Fibroblast of pulmonary artery (primary cell): ENCODE data around the gene SUFU.

Source experiments
- DNase-seq: peaks from one replicate; pipeline ENCODE4 v3.0.0-alpha.2; 2010; ENCODE audit warnings: low read depth
- H3K4me3 ChIP-seq: replicated peaks from 2 replicates; pipeline ENCODE4 v1.5.1; 2011; ENCODE audit warnings: low read depth, mild to moderate bottlenecking, control low read depth, low read length, moderate library complexity
- CTCF ChIP-seq: IDR thresholded peaks from 2 replicates; pipeline ENCODE4 v1.5.1; 2011; ENCODE audit warnings: mild to moderate bottlenecking, control low read depth, low read length, inconsistent platforms; ENCODE audit errors: missing control alignments

SUFU gene

DNA sequence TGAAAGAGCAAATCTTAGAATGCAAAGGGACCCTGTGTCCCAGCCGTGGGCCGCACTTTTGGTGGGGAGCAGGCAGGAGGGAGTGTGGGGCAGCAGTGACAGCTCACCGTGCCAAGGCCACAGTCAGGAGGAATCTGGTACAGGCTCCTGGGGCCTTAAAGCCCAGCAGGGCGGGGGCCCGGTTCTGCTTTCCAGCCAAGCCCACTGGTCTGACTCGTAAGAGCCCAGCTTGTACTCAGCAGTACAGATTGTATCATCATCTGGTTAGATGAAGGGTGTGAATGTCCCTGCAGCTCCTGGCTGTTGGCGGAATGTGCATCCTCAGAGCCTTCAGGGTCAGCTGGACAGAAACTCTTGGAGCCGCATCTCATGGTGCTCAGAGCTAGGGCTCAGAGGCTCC lies 110.0 kb downstream of the SUFU start:
- no peak for DNase-seq
- TF ChIP-seq CTCF = no peak
- no peak overlapping the region for H3K4me3 ChIP-seq

DNA sequence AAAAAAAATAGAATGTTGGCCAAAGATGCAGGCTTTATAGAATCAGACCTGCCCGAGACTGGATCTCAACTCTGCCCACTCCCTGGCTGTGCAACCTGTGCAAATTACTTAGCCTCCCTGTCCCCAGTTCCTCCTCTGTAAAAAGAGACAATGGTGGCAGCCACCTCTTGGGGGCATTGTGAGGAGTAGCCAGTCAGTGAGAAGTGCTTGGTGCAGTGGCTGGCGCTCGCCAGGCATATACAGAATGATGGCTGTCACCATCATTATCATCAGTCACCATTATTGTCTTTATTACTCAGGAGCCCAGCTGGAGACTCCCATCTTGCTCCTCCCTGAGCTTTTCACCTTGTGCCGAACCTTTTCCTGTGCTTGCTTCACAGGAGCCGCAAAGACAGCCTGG lies 111.1 kb downstream of the SUFU start:
- DNase-seq = no peak
- H3K4me3 ChIP-seq = no peak overlapping the region
- no peak for TF ChIP-seq CTCF

- TF ChIP-seq CTCF = peak; percentile 29
- no peak for DNase-seq
- H3K4me3 ChIP-seq = no peak overlapping the region
These were observed 111.6 kb downstream of the SUFU start for GRCh38 chr10:102615361-102615760.

DNA sequence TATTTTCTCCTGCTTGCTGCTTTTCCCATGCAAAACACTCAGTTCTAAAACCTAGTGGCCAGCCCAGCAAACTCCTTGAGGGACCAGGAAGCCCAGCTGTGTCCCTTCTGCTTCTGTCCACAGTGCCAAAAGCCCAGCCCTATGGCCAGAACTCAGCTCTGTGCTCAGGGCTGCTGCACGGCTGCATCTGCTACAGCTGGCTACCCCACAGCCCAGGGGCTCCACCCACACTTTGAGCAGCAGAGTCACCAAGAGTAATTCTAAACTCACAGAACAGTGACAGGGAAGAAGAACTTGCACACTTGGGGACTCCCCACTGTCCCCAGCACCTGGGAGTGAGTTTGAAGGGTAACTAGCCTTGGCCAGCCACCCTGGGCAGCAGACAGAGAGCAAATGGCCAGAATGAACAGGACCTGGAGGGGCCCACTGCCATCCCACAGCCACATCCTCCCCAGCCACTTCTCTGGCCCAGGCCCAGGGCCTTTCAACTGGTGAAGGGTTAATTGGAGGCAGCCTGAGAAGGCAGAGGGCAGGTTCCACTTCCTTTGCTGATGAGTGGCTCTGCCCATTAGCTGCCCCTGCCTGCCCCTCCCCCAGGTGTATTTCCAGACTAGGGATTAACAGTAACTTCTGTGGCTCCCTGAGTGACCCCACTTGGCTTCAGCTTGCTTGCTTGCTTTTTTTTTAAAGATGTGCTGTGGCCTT lies 112.4 kb downstream of the SUFU start:
- H3K4me3 ChIP-seq = no peak overlapping the region
- TF ChIP-seq CTCF = no peak
- DNase-seq = no peak

DNA sequence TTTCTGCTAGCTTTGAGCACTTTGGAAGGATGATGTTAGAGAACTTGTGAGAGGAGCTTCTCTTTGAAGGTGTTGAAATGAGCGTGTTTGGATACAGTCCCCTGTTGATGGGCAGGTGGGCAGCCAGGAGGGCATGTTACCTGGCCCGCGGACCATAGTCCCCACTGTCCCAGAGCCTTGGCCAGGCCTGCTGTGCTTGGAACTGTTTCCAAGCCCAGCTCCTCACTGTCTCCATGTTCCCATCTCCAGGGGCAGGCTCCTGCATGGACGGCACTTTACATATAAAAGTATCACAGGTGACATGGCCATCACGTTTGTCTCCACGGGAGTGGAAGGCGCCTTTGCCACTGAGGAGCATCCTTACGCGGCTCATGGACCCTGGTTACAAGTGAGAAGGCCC lies 113.3 kb downstream of the SUFU start:
- H3K4me3 ChIP-seq = no peak overlapping the region
- DNase-seq = no peak
- no peak for TF ChIP-seq CTCF

DNA sequence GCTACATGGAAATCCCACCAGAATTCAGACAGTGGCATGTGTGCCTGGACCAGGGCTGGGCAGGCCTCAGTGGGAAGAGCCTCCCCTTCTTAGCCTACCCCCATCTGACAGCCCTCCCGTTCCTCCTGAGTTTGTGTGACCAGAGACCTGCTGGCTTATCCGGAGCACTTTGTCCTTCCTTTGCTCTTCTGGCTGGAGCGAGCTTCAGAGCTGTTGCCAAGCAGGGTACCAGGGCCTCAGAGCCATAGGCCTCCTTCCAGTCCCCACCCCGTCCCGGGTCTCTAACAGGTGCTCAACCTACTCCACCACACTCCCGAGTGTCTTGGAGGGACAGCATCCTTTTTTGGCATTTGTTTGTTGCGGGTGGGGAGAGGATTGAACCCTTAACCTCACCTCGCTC lies 114.0 kb downstream of the SUFU start:
- no peak overlapping the region for H3K4me3 ChIP-seq
- TF ChIP-seq CTCF = no peak
- no peak for DNase-seq

DNA sequence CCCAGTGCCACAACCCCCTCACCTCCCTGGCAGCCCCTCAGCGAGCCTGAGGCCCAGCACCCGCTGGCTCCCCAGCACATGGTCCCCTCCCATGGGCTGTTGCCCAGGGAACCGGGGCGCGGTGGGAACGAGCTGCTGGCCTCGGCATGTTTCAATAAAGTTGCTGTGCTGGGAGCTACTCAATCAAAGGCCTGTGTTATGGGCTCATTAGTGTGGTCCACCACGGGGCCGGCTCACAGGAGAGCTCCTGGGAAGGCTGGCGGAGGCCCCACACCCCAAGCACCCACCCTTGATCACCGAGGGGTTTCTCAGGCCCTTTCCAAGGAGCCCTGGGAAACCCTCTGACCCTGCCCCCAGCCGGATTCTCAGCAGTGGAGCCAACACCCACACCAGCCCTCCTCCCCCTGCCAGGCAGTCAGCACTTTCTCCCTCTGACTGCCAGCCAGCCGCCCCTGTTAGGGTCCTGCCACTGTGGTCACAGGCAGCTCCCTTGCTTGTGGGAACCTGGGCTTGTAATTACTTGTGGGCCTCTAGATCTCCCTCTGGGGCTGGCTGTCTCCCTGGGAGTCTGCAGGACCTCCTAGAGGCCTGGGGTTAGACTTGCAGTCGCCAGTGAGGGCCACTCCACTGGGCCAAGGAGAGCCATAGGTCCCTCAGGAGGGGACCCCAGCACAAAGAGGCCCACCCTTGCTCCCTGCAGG lies 115.7 kb downstream of the SUFU start:
- no peak overlapping the region for H3K4me3 ChIP-seq
- no peak for DNase-seq
- TF ChIP-seq CTCF = no peak
